Activated T-helper 1 cell treated with anti-CD3 and anti-CD28 coated beads, Interleukin-12 subunit alpha, Interleukin-12 subunit beta, Interleukin-2, Interleukin-4 antibody, amounts not matched to agents 30 ng/mL and 10 ng/mL and 1 ng/mL, durations not matched to agents 14 hours and 24 hours and 36 hours (primary cell): Measurements from ENCODE around the gene INPP5E. TPM values are rescaled to one million over a fixed set of nuclear protein-coding genes. Genes with fewer than 3 reads are reported as not detected.

Experiments
- DNase-seq: peaks from one replicate; pipeline ENCODE4 v3.0.0; 2021; ENCODE audit warnings: low spot score
- H3K27ac Mint-ChIP-seq: one replicate; pipeline ENCODE4 v1.8.0; 2021; ENCODE audit warnings: mild to moderate bottlenecking, mixed read lengths
- H3K27me3 Mint-ChIP-seq: one replicate; pipeline ENCODE4 v1.8.0; 2022; ENCODE audit warnings: mild to moderate bottlenecking, moderate library complexity, mixed read lengths; ENCODE audit not compliant: insufficient read depth
- H3K36me3 Mint-ChIP-seq: one replicate; pipeline ENCODE4 v1.8.0; 2021; ENCODE audit warnings: low read depth, mixed read lengths
- H3K4me1 Mint-ChIP-seq: one replicate; pipeline ENCODE4 v1.8.0; 2021; ENCODE audit warnings: low read depth, mixed read lengths
- H3K4me3 Mint-ChIP-seq: one replicate; pipeline ENCODE4 v1.8.0; 2021; ENCODE audit warnings: mild to moderate bottlenecking, moderate library complexity, mixed read lengths
- H3K9me3 Mint-ChIP-seq: one replicate; pipeline ENCODE4 v1.8.0; 2021; ENCODE audit warnings: mixed read lengths
- intact Hi-C: fragments of 100-400 bp; cut with micrococcal nuclease; formaldehyde crosslinking; loops from one replicate; pipeline ENCODE4 v1.15.1; 2024
- total RNA-seq: library from RNA; stranded (reverse); gene quantifications from 2 replicates; pipeline ENCODE4 v1.2.3, GENCODE V29; 2022

The INPP5E gene
- total RNA-seq, 1 donor from 2014 or later, result 20.0 TPM

GRCh38 chr9:136389396-136389795 is 50.2 kb downstream of the INPP5E start:
- no peak for DNase-seq
- intact Hi-C loops, result no loop called here
- no peak overlapping the region for H3K4me3 Mint-ChIP-seq
- H3K9me3 Mint-ChIP-seq, result no peaks in the 10 kb centered on the region
- peaks cover 48% of the 10 kb centered on the region for H3K36me3 Mint-ChIP-seq
- no peaks in the 10 kb centered on the region for H3K27me3 Mint-ChIP-seq
- peaks cover 18% of the 10 kb centered on the region for H3K4me1 Mint-ChIP-seq
- H3K27ac Mint-ChIP-seq, result no peak overlapping the region

- Mint-ChIP-seq H3K4me1 (peaks cover 18% of the 10 kb centered on the region), H3K27ac (no peak overlapping the region), H3K36me3 (peaks cover 55% of the 10 kb centered on the region), H3K27me3 (no peaks in the 10 kb centered on the region), H3K4me3 (no peak overlapping the region), H3K9me3 (no peaks in the 10 kb centered on the region)
- intact Hi-C loops, result no loop called here
- DNase-seq, result no peak
Observed at GRCh38 chr9:136387217-136387616, 52.4 kb downstream of the INPP5E start.

GRCh38 chr9:136386018-136386417 is 53.6 kb downstream of the INPP5E start:
- intact Hi-C loops, result no loop called here

GRCh38 chr9:136385015-136385414 is 54.6 kb downstream of the INPP5E start:
- Mint-ChIP-seq H3K27me3 (no peaks in the 10 kb centered on the region), H3K9me3 (no peaks in the 10 kb centered on the region), H3K4me3 (no peak overlapping the region), H3K4me1 (peaks cover 18% of the 10 kb centered on the region), H3K27ac (peak overlapping the region; percentile 67), H3K36me3 (peaks cover 46% of the 10 kb centered on the region)
- peak; percentile 46 for DNase-seq
- intact Hi-C loops, result loop anchor here (1.0 kb wide), 1 partner anchor 15 kb away; the partner anchor contains the start of gene SNAPC4

More at GRCh38 chr9:136386018-136386417, 53.6 kb downstream of the INPP5E start:
- H3K4me1 Mint-ChIP-seq, result peaks cover 18% of the 10 kb centered on the region
- no peaks in the 10 kb centered on the region for H3K9me3 Mint-ChIP-seq
- no peak overlapping the region for H3K27ac Mint-ChIP-seq
- peaks cover 46% of the 10 kb centered on the region for H3K36me3 Mint-ChIP-seq
- no peak overlapping the region for H3K4me3 Mint-ChIP-seq
- no peak for DNase-seq
- H3K27me3 Mint-ChIP-seq, result no peaks in the 10 kb centered on the region

GRCh38 chr9:136383436-136383835 is 56.2 kb downstream of the INPP5E start:
- no peak overlapping the region for H3K4me3 Mint-ChIP-seq
- no peaks in the 10 kb centered on the region for H3K27me3 Mint-ChIP-seq
- H3K27ac Mint-ChIP-seq, result no peak overlapping the region
- H3K36me3 Mint-ChIP-seq, result peaks cover 36% of the 10 kb centered on the region
- H3K9me3 Mint-ChIP-seq, result no peaks in the 10 kb centered on the region
- DNase-seq, result no peak
- peaks cover 18% of the 10 kb centered on the region for H3K4me1 Mint-ChIP-seq
- intact Hi-C loops, result no loop called here

GRCh38 chr9:136381966-136382513 is 57.6 kb downstream of the INPP5E start:
- Mint-ChIP-seq H3K4me1 (peaks cover 18% of the 10 kb centered on the region), H3K36me3 (peaks cover 28% of the 10 kb centered on the region), H3K9me3 (no peaks in the 10 kb centered on the region), H3K27me3 (no peaks in the 10 kb centered on the region), H3K4me3 (no peak overlapping the region), H3K27ac (no peak overlapping the region)
- DNase-seq, result no peak
- intact Hi-C loops, result no loop called here

GRCh38 chr9:136381311-136381710 is 58.3 kb downstream of the INPP5E start:
- no peak overlapping the region for H3K27ac Mint-ChIP-seq
- H3K4me1 Mint-ChIP-seq, result peaks cover 18% of the 10 kb centered on the region
- H3K36me3 Mint-ChIP-seq, result peaks cover 24% of the 10 kb centered on the region
- no peak overlapping the region for H3K4me3 Mint-ChIP-seq
- H3K9me3 Mint-ChIP-seq, result no peaks in the 10 kb centered on the region
- no peaks in the 10 kb centered on the region for H3K27me3 Mint-ChIP-seq
- no peak for DNase-seq
- intact Hi-C loops, result no loop called here

- Mint-ChIP-seq H3K4me3 (no peak overlapping the region), H3K27me3 (no peaks in the 10 kb centered on the region), H3K4me1 (peaks cover 10% of the 10 kb centered on the region), H3K27ac (no peak overlapping the region), H3K36me3 (peaks cover 18% of the 10 kb centered on the region), H3K9me3 (no peaks in the 10 kb centered on the region)
- no peak for DNase-seq
- intact Hi-C loops, result no loop called here
Observed at GRCh38 chr9:136380381-136380780, 59.3 kb downstream of the INPP5E start.

- H3K27ac Mint-ChIP-seq, result no peak overlapping the region
- H3K36me3 Mint-ChIP-seq, result peaks cover 14% of the 10 kb centered on the region
- no peak overlapping the region for H3K4me3 Mint-ChIP-seq
- DNase-seq, result no peak
- no peaks in the 10 kb centered on the region for H3K9me3 Mint-ChIP-seq
- no peaks in the 10 kb centered on the region for H3K27me3 Mint-ChIP-seq
- intact Hi-C loops, result no loop called here
- peaks cover 6% of the 10 kb centered on the region for H3K4me1 Mint-ChIP-seq
Observed at GRCh38 chr9:136379891-136380290, 59.8 kb downstream of the INPP5E start.

GRCh38 chr9:136379401-136379800 is 60.2 kb downstream of the INPP5E start:
- no peaks in the 10 kb centered on the region for H3K9me3 Mint-ChIP-seq
- no peak overlapping the region for H3K27ac Mint-ChIP-seq
- no peaks in the 10 kb centered on the region for H3K27me3 Mint-ChIP-seq
- no peak for DNase-seq
- peaks cover 10% of the 10 kb centered on the region for H3K36me3 Mint-ChIP-seq
- no peak overlapping the region for H3K4me3 Mint-ChIP-seq
- intact Hi-C loops, result no loop called here
- H3K4me1 Mint-ChIP-seq, result peaks cover under 1% of the 10 kb centered on the region

GRCh38 chr9:136379003-136379287 is 60.7 kb downstream of the INPP5E start:
- no peak overlapping the region for H3K4me3 Mint-ChIP-seq
- no peak overlapping the region for H3K27ac Mint-ChIP-seq
- peaks cover 6% of the 10 kb centered on the region for H3K36me3 Mint-ChIP-seq
- DNase-seq, result no peak
- H3K9me3 Mint-ChIP-seq, result no peaks in the 10 kb centered on the region
- no peaks in the 10 kb centered on the region for H3K27me3 Mint-ChIP-seq
- intact Hi-C loops, result no loop called here
- H3K4me1 Mint-ChIP-seq, result no peaks in the 10 kb centered on the region

Other genes with a start within 250 kb of the INPP5E start
- not detected in 2 replicates for gene LHX3, start 234.7 kb downstream of the INPP5E start, total RNA-seq
- 27.9 and 28.6 TPM in 2 replicates for gene QSOX2, start 194.0 kb downstream of the INPP5E start, total RNA-seq
- gene CCDC187, start 135.8 kb downstream of the INPP5E start, total RNA-seq, result not detected in 2 replicates
- 18.3 and 19.1 TPM in 2 replicates for gene GPSM1, start 112.3 kb downstream of the INPP5E start, total RNA-seq
- 35.2 TPM in 2 replicates for gene DNLZ, start 76.1 kb downstream of the INPP5E start, total RNA-seq
- gene CARD9, start 66.2 kb downstream of the INPP5E start, total RNA-seq, result 7.1 and 7.2 TPM in 2 replicates
- gene SNAPC4, start 39.7 kb downstream of the INPP5E start, total RNA-seq, result 26.7 TPM in 2 replicates
- gene ENTR1, start 29.2 kb downstream of the INPP5E start, total RNA-seq, result 50.0 and 54.5 TPM in 2 replicates
- gene PMPCA, start 29.2 kb downstream of the INPP5E start, total RNA-seq, result 104 and 114 TPM in 2 replicates
- 87.3 and 88.5 TPM in 2 replicates for gene SEC16A, start 43.2 kb upstream of the INPP5E start, total RNA-seq
- gene NOTCH1, start 106.2 kb upstream of the INPP5E start, total RNA-seq, result 115 and 121 TPM in 2 replicates
- 2.4 and 2.5 TPM in 2 replicates for gene EGFL7, start 223.1 kb upstream of the INPP5E start, total RNA-seq
- 24.7 and 25.0 TPM in 2 replicates for gene AGPAT2, start 247.6 kb upstream of the INPP5E start, total RNA-seq